Mammary epithelial cell (primary cell): ENCODE measurements around the gene NMUR1.

Source experiments
- CTCF ChIP-seq, 2 donors: IDR thresholded peaks in 1 of 2; conservative IDR thresholded peaks in 1 of 2; 2 replicates each; pipeline ENCODE4 v1.5.1; 2011 to 2012; ENCODE audit warnings: inconsistent platforms in 2 of 2, low read length in 2 of 2, mild to moderate bottlenecking in 2 of 2, control low read depth in 1 of 2, low read depth in 1 of 2; ENCODE audit not compliant: insufficient read depth in 1 of 2; ENCODE audit errors: extremely low read depth in 1 of 2
- EZH2 ChIP-seq: IDR thresholded peaks from 2 replicates; pipeline ENCODE4 v1.6.1; 2012; ENCODE audit warnings: low read length, inconsistent platforms, borderline replicate concordance

DNA sequence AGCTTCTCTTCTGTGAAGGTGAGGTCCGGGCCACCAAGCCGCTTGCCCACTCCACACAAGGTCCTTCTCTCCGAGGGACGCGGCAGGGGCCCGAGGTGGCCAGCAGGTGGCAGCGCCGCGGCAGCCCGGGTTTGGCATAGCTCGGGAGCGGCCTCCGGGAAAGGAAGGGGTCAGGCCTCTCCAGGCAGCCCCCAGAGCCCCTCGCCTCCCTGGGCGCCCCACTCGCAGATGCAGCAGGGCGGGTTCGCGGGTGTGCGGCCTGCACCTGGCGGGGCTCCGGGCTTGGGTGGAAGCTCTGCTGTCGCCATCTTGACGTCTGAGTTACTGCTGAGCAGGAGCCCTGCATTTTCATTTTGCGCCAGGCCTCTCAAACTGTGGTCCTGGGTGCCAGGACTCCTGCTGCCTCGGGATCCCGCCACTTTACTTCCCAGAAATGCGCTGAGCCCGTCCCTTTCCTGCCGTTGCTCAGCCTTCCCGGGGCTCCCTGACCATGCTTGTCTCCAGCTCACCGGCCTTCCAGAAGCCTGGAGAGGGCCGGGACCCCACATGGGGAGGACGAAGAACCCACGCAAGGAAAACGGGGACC is 47.3 kb downstream of the NMUR1 start:
- TF ChIP-seq CTCF (conservative IDR thresholded peaks at IDR 0.05 in 1 of 2, IDR thresholded peaks at IDR 0.05 in 1 of 2; ENCODE audit: extremely low read depth in 1 of 2, insufficient read depth in 1 of 2, low read depth in 1 of 2, low read length in 2 of 2), result peak; percentile 75 to 95
- TF ChIP-seq EZH2, result no peak
